Esophagus (tissue), 2 donors: ENCODE results near the gene MMADHC. TPM values are rescaled to one million over a fixed set of nuclear protein-coding genes. Genes with fewer than 3 reads are reported as not detected.

Source experiments
- H3K27ac ChIP-seq, 2 donors: one replicate each; pipeline ENCODE4 v1.5.1; 2013; ENCODE audit warnings: low read depth in 2 of 2, mild to moderate bottlenecking in 2 of 2, inconsistent platforms in 1 of 2, low read length in 1 of 2, moderate library complexity in 1 of 2
- H3K27me3 ChIP-seq, 2 donors: one replicate each; pipeline ENCODE4 v1.6.1; 2013; ENCODE audit warnings: low read length in 2 of 2, control low read depth in 1 of 2, mild to moderate bottlenecking in 1 of 2; ENCODE audit not compliant: insufficient read depth in 2 of 2, control insufficient read depth in 1 of 2
- H3K36me3 ChIP-seq, 2 donors: one replicate each; pipeline ENCODE4 v1.6.1; 2013; ENCODE audit warnings: low read length in 1 of 2; ENCODE audit not compliant: control insufficient read depth in 2 of 2, insufficient read depth in 2 of 2
- H3K4me1 ChIP-seq, 2 donors: one replicate each; pipeline ENCODE4 v1.6.1; 2013; ENCODE audit warnings: low read length in 1 of 2; ENCODE audit not compliant: control insufficient read depth in 2 of 2, insufficient read depth in 2 of 2
- H3K4me3 ChIP-seq, 2 donors: one replicate each; pipeline ENCODE4 v1.5.1; 2013; ENCODE audit warnings: low read length in 2 of 2, mild to moderate bottlenecking in 2 of 2, low read depth in 1 of 2, moderate library complexity in 1 of 2
- H3K9me3 ChIP-seq, 2 donors: one replicate each; pipeline ENCODE4 v1.6.1; 2013; ENCODE audit warnings: mild to moderate bottlenecking in 2 of 2, low read depth in 1 of 2, low read length in 1 of 2, moderate library complexity in 1 of 2; ENCODE audit not compliant: control insufficient read depth in 2 of 2, insufficient read depth in 1 of 2
- WGBS, 2 donors: extraction: QIAGEN DNeasy Blood & Tissue Kit; methylation state at CpG; one replicate each; pipeline ENCODE4 v1.1.7; 2013; 5-methylcytosine and 5-hydroxymethylcytosine counted together
- polyA plus RNA-seq, 2 donors: library from polyadenylated mRNA; stranded (reverse); fragments of 200-250 nt; gene quantifications; one replicate each; pipeline ENCODE4 v1.2.3, GENCODE V29; 2013
- donor health status: healthy with polysubstance abuse.
- donor health status: Bipolar disorder and iron deficiency.

The MMADHC gene
- polyA plus RNA-seq, 2 donors = 41.0 to 89.3 TPM

DNA sequence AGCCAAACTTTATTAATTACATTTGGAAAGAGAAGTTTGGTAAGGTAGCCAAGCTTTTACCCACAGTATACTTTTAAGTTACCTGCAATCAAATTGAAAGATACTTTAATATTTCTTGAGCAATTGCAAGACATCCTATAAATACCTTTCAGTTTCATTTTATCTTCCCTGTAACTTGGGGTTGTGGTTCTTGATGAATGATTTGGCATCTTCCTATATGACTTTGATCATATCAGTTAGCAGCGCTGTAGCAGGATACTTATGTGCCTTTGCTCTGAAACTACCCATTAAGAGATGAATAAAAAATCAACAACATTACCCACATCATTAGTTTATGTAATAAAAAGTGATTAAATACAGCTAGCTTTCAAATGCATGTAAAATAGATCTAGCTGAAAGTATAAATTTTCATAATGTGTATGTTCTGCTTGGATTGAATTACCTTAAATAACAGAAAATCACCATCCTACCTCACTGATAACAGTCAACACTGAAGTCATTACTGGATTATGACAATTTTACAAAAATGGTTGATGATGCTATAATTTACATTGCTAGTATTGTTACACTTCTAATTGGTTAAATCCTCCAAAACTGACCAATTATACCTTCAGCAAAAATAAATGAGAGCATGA is 50.4 kb downstream of the MMADHC start:
- Histone ChIP-seq H3K27me3 (no peaks in the 10 kb centered on the region), H3K27ac (no peak overlapping the region), H3K36me3 (no peaks in the 10 kb centered on the region), H3K9me3 (no peaks in the 10 kb centered on the region), H3K4me3 (no peak overlapping the region), H3K4me1 (no peaks in the 10 kb centered on the region)
- 0 to 34% methylated on average over 1 of the region's 1 CpG for WGBS, 2 donors

DNA sequence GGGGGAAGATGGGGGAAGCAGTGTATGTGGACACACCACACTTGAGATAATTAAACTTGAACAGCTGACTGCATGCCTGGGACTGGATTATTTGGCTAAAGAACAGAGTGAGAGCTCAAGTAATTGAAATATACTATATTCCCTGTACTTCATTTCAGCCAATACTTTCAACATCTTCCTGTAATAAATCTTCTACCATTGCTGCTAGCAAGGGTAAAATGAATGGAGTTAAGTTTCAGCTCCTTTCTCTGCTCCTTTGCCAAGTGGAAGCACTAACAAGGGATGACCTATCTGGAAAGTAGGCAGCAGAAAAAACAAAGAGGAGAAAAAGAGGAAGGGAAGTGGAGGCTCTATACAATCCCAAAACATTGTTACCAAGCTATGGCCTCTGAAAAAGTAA is 50.9 kb downstream of the MMADHC start:
- Histone ChIP-seq H3K36me3 (no peaks in the 10 kb centered on the region), H3K4me3 (no peak overlapping the region), H3K27ac (no peak overlapping the region), H3K9me3 (no peaks in the 10 kb centered on the region), H3K27me3 (no peaks in the 10 kb centered on the region), H3K4me1 (no peaks in the 10 kb centered on the region)

DNA sequence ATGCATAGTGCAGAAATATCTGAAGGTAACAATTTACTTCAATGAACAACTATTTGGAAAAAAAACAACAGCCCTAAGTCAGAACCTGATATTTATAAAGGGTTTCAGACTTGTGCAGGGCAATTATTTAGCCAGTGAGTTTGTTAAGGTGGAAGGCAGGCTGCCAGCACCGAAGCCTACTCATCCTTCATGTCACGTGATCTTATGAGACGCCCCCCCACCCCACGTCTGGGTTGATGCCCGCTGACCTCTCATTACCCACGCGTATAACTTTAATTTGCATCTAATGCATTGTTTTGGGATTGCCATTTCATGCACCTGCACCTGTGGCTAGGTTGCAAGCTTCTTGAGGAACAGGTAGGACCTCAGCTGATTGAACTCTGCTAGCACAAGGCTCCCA is 52.9 kb downstream of the MMADHC start:
- H3K27me3 ChIP-seq = no peaks in the 10 kb centered on the region
- H3K36me3 ChIP-seq = no peaks in the 10 kb centered on the region
- no peak overlapping the region for H3K27ac ChIP-seq
- 80 to 84% methylated on average over 7 of the region's 7 CpGs for WGBS, 2 donors
- no peaks in the 10 kb centered on the region for H3K4me1 ChIP-seq
- H3K9me3 ChIP-seq = no peaks in the 10 kb centered on the region
- no peak overlapping the region for H3K4me3 ChIP-seq

DNA sequence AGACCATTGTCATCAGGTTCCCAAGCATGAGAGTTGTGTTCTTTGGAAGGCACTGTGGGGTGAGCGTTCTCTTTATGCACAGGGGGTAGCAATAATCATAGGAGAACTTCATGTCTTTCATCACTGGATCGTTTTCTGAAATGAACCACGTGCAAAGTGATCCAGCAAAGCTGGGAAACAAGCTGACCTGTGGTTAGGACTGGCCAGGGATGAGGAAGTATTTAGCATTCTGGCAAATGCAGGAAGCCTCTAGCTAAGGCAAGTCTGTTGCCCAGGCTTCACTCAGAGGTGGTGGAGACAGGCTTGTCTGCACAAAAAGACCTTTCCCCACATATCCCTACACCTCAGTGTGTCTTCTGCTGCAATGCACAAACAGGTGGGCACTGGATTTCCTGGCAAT is 58.6 kb downstream of the MMADHC start:
- Histone ChIP-seq H3K4me1 (no peaks in the 10 kb centered on the region), H3K36me3 (no peaks in the 10 kb centered on the region), H3K27me3 (no peaks in the 10 kb centered on the region), H3K4me3 (no peak overlapping the region), H3K9me3 (peaks cover 0 to 2% of the 10 kb centered on the region in 2 donors), H3K27ac (no peak overlapping the region)
- 60 to 63% methylated on average over 3 of the region's 3 CpGs for WGBS, 2 donors

- WGBS, 2 donors = 75 to 82% methylated on average over 7 of the region's 7 CpGs
- H3K27me3 ChIP-seq = no peaks in the 10 kb centered on the region
- H3K36me3 ChIP-seq = no peaks in the 10 kb centered on the region
- H3K4me3 ChIP-seq = no peak overlapping the region
- no peak overlapping the region for H3K27ac ChIP-seq
- H3K4me1 ChIP-seq = no peaks in the 10 kb centered on the region
- peaks cover 0 to 2% of the 10 kb centered on the region in 2 donors for H3K9me3 ChIP-seq
Observed at GRCh38 chr2:149527998-149528755, 59.4 kb downstream of the MMADHC start.

GRCh38 chr2:149526689-149527088 is 60.9 kb downstream of the MMADHC start:
- Histone ChIP-seq H3K36me3 (no peaks in the 10 kb centered on the region), H3K4me3 (no peak overlapping the region), H3K4me1 (no peaks in the 10 kb centered on the region), H3K27ac (no peak overlapping the region), H3K27me3 (no peaks in the 10 kb centered on the region), H3K9me3 (peaks cover 0 to 2% of the 10 kb centered on the region in 2 donors)
- 74 to 97% methylated on average over 2 of the region's 2 CpGs for WGBS, 2 donors

DNA sequence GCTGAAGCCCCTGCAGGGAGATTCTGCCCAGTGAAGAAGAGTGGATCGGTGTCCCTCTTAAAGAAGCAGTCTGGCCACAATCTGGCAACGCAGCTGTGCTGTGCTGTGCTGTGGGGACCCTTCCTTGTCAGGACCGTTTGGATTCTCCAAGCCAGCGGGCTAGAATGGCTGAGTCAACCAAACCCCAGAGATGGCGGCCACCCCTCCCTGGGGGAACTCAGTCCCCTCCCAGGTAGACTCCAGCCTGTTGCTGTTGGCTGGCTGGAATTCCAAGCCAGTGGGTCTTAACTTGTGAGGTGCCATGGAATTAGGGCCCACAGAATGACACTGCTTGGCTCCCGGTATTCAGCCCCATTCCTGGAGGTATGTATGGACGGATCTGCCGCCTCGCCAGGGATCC is 62.3 kb downstream of the MMADHC start:
- WGBS, 2 donors = 93 to 94% methylated on average over 9 of the region's 9 CpGs
- H3K36me3 ChIP-seq = no peaks in the 10 kb centered on the region
- H3K27me3 ChIP-seq = no peaks in the 10 kb centered on the region
- no peak overlapping the region for H3K27ac ChIP-seq
- no peak overlapping the region for H3K4me3 ChIP-seq
- H3K9me3 ChIP-seq = peaks cover 2% of the 10 kb centered on the region in 2 donors
- H3K4me1 ChIP-seq = no peaks in the 10 kb centered on the region
